Ishikawa (cell line): ENCODE measurements around the gene DYNC1I1.

Source experiments
- CEBPB ChIP-seq: IDR thresholded peaks from 2 replicates; pipeline ENCODE4 v1.6.1; 2012
- EGR1 ChIP-seq: IDR thresholded peaks from 2 replicates; pipeline ENCODE4 v1.6.1; 2012
- EP300 ChIP-seq: IDR thresholded peaks from 2 replicates; pipeline ENCODE4 v1.6.1; 2012; ENCODE audit warnings: borderline replicate concordance
- NFIC ChIP-seq: IDR thresholded peaks from 2 replicates; pipeline ENCODE4 v1.6.1; 2012
- TAF1 ChIP-seq: IDR thresholded peaks from 2 replicates; pipeline ENCODE4 v1.6.1; 2012; ENCODE audit warnings: low read depth, mild to moderate bottlenecking
- YY1 ChIP-seq: IDR thresholded peaks from 2 replicates; pipeline ENCODE4 v1.6.1; 2012; ENCODE audit warnings: low read depth
- TF ChIP-seq, protein P1 (sequence below): IDR thresholded peaks from 2 replicates; pipeline ENCODE4 v1.6.1; 2012; ENCODE audit warnings: low read depth, mild to moderate bottlenecking

DNA sequence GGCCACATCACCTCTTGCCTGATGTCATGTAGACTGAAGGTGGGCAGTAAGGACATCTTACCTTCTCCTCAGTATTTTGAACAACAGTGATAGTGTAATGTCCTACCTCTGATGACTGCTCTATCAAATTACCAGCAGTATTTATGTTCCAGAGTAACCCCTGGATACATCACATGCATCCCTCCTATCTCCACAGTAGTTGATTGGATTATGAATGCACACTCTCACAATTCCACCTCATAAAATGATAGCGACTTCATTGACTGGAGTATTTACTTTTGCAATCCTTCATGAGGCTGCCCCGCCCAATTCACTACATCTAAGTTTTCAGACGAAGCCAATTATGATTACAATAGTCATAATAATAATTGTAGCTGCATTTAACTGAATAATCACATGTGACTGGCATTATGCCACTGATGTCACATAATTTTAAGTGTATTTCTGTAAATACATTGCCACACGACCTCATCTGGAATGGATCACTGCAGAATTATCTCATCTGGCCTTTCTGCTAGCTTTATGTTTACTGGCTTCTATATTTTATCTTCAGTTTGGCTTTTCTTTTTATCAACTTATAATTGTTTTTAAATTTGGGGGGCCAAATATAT lies 280.6 kb downstream of the DYNC1I1 start:
- TF ChIP-seq EP300 (no peak), TAF1 (no peak), YY1 (no peak), EGR1 (no peak), NFIC (no peak), CEBPB (no peak)
- TF ChIP-seq, protein P1, sequence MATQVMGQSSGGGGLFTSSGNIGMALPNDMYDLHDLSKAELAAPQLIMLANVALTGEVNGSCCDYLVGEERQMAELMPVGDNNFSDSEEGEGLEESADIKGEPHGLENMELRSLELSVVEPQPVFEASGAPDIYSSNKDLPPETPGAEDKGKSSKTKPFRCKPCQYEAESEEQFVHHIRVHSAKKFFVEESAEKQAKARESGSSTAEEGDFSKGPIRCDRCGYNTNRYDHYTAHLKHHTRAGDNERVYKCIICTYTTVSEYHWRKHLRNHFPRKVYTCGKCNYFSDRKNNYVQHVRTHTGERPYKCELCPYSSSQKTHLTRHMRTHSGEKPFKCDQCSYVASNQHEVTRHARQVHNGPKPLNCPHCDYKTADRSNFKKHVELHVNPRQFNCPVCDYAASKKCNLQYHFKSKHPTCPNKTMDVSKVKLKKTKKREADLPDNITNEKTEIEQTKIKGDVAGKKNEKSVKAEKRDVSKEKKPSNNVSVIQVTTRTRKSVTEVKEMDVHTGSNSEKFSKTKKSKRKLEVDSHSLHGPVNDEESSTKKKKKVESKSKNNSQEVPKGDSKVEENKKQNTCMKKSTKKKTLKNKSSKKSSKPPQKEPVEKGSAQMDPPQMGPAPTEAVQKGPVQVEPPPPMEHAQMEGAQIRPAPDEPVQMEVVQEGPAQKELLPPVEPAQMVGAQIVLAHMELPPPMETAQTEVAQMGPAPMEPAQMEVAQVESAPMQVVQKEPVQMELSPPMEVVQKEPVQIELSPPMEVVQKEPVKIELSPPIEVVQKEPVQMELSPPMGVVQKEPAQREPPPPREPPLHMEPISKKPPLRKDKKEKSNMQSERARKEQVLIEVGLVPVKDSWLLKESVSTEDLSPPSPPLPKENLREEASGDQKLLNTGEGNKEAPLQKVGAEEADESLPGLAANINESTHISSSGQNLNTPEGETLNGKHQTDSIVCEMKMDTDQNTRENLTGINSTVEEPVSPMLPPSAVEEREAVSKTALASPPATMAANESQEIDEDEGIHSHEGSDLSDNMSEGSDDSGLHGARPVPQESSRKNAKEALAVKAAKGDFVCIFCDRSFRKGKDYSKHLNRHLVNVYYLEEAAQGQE, result no peak
